GM12873 (cell line): ENCODE data around the gene FMNL2.
A peak's percentile ranks its signal among the peaks of the same experiment; 100 is the strongest.

Experiments
- TF ChIP-seq, protein P1 (sequence below): IDR thresholded peaks from 2 replicates; pipeline ENCODE4 v1.5.1; 2012; ENCODE audit warnings: low read depth, mild to moderate bottlenecking, moderate library complexity, low read length, control low read depth; ENCODE audit not compliant: insufficient read depth; ENCODE audit errors: missing control alignments

The FMNL2 gene

GRCh38 chr2:152582081-152582480 is 247.1 kb downstream of the FMNL2 start:
- TF ChIP-seq, protein P1, sequence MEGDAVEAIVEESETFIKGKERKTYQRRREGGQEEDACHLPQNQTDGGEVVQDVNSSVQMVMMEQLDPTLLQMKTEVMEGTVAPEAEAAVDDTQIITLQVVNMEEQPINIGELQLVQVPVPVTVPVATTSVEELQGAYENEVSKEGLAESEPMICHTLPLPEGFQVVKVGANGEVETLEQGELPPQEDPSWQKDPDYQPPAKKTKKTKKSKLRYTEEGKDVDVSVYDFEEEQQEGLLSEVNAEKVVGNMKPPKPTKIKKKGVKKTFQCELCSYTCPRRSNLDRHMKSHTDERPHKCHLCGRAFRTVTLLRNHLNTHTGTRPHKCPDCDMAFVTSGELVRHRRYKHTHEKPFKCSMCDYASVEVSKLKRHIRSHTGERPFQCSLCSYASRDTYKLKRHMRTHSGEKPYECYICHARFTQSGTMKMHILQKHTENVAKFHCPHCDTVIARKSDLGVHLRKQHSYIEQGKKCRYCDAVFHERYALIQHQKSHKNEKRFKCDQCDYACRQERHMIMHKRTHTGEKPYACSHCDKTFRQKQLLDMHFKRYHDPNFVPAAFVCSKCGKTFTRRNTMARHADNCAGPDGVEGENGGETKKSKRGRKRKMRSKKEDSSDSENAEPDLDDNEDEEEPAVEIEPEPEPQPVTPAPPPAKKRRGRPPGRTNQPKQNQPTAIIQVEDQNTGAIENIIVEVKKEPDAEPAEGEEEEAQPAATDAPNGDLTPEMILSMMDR, result no peak

DNA sequence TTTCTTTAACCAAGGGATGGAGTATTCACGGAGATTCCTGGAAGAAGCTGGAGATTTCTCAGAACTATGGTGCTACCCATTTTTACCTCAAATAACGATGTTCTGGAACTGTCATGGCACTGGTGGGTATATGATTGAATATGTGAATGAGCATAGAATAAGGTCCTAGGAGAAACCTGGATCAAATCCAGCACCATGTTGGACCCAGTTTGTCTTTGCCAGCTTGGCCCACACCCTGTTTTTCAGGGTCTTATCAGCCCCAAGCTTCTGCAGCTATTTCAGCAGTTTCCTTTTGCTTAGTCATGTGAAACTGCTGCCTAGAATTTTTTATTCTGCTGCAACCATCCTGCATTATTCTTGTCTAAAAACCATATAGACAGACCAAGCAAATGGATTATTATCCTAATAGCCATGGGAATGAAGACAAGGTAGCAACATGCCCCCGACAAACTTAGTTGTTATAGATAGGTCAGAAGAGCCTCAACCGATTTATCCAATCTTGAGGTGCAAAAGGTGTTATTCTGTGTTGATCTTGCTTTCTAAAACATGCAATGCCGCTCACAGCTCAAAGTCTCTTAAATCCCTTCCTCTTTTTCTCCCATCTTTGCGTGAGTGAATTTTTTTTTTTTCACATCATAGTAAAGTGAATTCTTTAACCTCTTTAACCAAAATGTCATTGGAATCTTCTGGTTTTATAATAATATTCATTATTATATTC is 248.7 kb downstream of the FMNL2 start:
- TF ChIP-seq, protein P1, result no peak

DNA sequence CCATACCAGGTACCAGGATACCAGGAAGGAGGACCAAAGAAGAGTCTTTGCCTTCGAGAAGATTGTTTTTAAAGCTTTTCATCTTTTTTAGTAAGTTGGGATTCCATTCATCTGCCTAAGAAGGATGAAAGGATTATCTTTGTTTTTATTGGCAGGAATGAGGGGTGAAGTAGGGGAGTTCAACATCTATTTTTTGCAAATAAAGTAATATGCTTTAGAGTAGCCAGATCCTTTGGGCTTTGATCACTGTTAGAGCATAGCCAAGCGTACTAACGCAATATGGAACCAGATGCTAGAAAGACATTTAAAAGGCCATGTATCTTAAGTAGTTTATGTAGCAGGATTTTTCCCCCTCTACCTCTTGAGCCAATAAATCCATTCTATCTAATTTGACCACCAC is 249.3 kb downstream of the FMNL2 start:
- TF ChIP-seq, protein P1, result no peak

DNA sequence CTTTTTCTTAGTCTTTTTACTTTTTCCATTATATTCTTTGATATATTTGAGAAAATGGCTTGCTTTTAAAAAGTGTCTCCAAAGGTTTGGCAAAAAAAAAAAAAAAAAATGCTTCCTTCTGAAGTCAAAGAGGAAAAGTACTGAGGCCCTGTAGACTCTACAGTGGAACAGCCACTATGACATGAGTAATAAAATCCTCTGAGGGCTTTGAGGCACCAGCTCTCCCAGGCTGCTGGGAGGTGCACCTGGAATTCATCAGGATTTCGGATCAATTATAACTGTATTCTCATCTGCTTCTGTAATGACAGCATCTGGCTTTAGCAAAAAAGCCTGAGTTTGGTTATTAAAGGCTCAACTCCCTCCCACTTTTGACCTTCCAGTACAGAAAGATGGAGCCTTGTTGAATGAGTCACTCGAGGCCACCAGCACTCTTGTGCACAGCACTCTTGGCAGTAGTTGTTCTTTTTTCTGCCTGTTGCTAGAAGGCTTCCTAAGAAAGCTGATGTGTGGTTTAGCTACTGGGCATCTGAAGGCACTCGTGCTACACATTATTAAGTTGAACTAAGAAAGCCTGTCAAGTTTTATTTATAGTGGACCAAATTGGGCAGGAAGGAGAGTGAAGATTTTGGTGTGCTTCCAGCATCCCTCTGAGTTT is 251.0 kb downstream of the FMNL2 start:
- TF ChIP-seq, protein P1, result no peak

DNA sequence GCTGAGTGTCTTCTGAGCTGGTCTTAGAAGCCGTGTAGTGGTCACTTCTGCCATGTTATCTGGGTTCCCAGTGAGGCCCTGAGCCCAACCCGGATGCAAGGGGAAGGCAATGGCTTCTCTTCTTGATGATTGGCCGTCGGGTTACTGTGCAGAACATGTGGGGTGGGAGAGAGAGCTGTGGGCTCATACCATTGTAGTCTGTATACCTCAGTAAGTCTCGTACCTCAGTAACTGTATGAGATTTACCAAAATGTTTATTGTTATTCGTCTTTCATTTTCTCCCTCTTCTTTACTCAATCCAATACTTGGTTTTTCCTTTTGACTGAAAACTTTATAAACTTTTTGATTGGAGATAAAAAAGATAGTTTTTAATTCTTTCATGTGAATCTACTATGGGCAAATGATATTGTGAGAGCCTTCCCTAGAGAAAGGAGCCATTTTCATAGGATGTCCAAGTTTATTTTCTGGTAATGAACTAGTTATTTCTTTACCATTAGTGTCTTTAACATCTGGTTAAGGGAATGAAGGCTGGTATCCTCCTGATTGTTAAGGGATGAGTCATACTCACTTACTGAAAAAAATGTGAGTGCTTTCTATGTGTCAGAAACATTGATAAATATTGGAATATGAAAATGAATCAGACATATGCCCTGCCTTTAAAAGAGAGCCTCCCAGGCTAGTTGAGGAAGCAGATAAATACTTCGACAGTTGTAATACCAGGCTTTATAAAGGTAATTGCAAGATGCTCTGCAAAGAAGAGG is 252.4 kb downstream of the FMNL2 start:
- TF ChIP-seq, protein P1, result no peak

GRCh38 chr2:152588998-152589397 is 254.0 kb downstream of the FMNL2 start:
- TF ChIP-seq, protein P1, result no peak

DNA sequence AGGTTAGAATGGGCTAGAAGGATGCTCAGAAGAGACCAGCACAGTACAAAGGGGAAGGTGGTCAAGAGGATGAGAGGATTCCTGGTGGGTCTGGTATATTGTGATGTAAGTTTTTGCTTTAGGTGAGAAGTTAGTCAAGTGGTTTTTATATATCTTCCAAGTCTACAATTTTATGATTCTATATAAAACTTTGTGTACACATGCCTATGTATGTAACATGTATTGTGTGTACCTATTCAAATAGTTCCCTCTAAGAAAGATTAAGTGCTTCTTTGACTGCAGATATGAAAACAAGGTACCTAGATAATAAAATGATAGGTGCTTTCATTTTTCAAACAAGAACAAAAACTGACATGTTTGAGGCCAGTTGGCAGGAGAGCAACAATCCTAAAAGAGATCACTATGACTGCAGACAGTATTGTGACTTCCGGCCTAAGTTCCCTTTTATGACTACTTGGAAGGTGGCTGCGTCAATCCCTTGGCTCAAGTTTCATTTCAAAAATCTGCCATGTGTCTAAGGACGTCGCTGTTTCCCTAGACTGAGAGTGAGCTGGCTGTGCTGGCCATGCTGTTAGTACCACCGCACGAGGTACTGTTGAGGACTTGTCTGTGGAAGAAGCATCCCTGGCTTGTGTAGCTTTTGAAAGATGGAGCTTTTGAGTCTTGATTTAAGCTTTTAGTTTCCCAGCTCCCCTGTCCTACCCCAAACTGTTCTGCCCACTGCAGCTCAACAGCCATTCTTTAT is 259.2 kb downstream of the FMNL2 start:
- TF ChIP-seq, protein P1, result peak; percentile 18
